HG02610 (cell line): ENCODE measurements around the gene QDPR.
"Not testable (repeated sequence)": the region's sequence is repeated elsewhere in the genome, so short reads cannot be mapped to it uniquely, and the experiment has no call there.

ENCODE experiments used
- ATAC-seq: cut with Tn5 transposase; IDR thresholded peaks from one replicate; pipeline ENCODE4 v1.9.1; 2021; ENCODE audit warnings: mild to moderate bottlenecking, moderate library complexity; ENCODE audit not compliant: unreplicated experiment

Gene QDPR

DNA sequence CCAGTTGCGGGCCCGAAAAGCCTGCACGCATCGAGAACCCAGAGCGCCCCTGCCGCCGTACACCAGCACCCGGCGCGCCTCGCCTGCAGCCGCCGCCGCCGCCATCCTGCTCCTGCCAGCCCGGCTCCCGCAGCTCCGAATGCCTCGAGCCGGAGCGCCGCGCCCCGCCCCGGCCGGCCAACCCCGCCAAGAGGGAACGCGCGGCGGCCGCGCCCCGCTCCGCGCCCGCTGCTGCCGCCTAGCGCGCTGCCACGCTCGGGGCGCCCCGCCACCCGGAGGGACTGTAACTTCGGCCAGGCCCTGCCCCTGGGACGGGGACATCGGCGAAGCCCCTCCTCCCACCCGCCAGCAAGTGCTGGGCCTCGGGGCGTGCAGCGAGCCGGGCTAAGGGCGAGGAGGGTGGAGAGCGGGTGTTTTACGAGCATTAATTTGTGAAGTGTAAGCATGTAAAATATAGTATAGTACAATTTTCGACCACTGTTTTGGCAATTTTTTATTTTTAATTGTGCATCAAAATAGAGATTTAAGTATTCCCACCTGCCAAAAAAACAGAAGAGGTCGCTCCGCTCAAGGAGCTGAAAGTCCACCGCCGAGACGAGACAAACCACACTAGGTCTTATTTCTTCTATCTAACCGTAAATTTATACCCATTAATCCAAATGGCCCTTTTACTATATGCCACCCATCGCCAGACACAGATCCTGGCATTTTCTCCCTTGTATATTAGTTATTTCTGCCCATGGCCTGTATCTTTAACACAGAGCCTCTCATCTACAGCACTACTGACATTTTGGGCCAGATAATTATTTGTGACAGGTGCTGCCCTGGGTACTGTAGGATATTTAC lies at the start of gene QDPR:
TSS of gene QDPR (minus strand) at position 141 of the 846 bp plus-strand sequence. CDS start at position 105, 36 bp downstream.
- ATAC-seq: peak; percentile 96

DNA sequence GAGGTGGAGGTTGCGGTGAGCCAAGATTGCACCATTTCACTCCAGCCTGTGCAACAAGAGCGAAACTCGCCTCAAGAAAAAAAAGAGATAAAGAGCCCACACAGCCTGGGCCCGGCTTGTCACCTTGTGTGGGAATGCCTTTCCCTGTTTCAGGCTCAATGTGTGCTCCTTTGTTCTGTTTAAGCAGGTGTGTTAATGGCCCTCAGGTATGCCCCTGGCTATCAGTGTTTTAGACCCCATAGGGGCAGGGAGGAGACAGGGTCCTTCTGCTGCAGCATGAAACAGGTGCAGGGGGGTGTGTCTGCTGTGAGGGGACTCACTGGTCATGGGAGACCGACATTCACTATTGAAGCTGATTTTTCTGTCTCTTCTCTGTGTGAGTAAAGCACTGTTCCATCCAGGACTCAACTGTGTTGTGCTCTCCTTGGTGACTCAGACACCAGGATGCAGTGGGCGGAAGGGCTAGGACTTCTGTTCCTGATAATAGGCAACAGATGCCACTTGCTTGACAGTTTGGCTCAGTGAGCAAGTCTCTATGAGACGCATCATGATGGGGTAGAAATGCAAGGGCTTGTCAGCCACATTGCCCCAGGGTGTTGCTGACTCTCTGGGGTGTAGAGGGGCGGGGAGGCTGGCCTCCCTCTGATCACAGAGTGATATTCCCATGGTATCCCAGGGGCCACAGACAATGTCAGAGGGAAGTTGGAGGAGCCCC lies 49.5 kb upstream of the QDPR start:
- no peak for ATAC-seq

DNA sequence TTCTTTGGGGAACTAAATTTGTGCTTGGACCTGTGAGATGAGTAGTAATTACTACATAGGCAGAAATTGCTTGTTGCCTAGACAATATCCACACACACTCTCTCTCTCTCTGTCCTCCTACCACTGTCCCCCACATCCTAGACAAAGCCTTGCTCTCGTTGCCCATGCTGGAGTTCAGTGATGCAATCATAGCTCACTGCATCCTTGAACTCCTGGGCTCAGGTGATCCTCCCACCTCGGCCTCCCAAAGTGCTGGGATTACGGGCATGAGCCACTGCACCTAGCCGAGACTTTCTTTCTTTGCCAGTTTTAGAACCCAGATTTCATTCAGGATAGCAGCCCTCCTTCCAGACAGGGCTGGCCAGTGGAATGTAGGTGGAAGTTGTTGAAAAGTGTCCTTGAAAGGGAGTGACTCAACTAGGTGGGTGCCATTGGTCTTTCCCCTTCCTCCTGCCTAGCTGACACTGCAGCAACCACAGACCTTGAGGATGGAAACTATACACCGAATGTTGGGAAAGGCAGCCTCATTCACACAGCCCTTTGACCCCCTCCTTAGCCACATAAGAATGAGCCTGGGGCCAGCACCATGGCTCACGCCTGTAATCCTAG lies 48.3 kb upstream of the QDPR start:
- no peak for ATAC-seq

DNA sequence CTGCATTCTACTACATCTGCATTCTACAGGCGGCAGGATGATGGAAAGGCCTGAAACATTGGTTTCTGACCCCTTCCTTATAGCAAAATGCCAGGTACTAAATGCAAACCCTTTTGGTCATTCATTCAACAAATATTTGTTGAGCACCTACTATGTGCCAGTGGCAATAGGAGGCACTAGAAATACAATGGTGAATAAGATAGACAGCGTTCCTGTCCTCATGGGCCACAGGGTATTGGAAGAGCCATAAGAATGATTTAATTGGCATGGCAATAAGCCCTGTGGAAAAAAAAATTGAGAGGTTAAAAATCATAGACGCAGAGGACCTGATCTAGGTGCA lies 47.8 kb upstream of the QDPR start:
- ATAC-seq: no peak

DNA sequence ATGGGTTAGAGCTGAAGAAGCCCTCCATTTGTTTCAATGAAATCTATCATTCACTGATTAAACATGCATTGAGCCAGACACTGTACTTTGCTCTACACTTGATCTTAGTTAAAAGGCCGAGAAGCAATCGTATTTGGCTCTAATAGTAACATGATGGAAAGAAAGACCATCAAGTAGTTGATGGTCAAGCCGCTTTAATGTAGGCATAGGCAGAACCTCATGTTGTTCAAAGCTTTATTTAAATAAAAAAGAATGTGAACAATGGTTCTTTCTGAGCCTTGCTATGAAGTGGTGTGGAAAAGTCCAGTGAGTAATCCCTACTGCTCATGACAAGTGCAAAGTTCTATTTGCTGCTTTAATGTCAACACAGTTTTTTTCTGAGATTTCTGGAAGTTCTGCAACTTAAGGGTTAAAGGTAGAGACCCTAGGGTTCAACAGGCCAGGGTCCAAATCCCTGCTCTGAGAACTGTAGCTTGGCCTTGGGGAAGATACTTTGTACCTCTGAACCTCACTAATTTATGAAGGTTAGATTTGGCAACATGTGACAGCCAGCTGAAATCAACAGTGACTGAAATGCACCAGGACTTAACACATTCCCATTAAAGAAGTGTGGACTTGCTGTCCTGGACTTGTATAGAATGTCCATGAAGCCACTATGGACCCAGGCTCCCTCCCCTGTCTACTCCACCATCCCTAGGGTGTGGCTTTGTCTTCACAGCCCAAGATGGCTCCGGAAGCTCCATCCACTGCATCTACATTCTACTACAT lies 47.2 kb upstream of the QDPR start:
- ATAC-seq: no peak

DNA sequence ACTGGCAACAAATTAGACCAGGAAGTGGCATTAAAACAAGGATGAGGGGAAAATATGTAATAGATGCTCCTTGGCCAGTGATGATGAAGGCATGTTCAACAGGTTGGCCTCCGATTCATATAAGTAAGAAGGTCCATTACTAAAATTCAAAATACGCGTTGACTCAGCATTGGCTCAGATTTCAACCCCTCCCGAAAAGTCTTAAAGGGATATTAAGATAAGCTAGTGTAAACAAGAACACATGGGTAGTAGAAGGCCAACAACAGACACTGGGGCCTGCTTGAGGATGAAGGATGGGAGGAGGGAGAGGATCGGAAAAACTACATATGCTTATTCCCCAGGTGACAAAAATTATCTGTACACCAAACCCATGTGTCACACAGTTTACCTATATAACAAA lies 46.0 kb upstream of the QDPR start:
- ATAC-seq: no peak

DNA sequence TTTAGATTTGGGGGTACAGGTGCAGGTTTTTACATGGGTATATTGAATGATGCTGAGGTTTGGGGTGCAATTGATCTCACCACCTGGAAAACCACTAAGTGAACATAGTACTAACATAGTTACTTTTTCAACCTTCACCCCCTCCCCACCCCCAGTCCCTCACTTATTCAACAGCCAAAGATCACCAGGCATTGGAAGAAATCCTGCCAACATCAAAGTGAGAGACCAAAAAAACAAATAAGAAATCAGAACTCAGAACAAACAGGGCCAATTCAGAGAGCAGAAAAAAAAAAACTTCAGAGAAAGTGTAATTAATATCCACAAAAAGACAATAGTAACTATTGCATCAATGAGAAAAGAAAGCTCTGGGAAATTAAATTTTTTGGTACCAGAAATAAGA lies 44.6 kb upstream of the QDPR start:
- no peak for ATAC-seq

DNA sequence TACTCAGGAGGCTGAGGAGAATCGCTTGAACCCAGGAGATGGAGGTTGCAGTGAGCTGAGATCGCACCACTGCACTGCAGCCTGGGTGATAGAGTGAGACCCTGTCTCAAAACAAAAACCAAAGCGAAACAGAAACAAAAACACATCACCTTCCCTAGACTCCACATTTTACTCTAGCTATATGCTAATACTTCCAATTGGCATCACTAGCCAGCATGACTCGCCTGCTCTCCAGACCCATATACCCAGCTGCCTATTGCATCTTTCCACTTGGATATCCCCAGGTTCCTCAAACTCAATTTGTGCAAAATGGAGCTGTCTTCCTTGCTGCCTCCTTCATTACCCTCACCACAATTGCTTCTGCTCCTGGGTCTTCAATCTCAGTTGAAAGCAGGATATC lies 42.7 kb upstream of the QDPR start:
- no peak for ATAC-seq

DNA sequence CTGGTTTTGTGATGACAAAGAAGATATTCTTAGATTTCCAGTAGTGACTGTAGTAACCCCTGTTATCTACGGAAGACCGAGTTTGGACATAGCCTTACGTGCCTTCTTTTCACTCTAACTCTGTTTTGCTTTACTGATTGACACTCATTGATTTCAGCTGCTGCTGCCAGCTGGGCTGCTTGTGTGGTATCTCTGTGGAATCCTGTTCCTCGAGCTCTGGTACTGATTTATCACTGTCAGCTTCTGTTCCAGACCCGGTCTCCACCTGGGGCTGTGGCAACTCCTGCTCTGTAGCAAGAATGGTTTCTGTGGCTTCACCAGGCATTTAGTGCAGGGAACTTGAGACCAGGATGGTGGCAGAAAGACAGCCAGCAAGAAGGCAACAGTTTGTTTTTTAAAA lies 40.5 kb upstream of the QDPR start:
- ATAC-seq: no peak

DNA sequence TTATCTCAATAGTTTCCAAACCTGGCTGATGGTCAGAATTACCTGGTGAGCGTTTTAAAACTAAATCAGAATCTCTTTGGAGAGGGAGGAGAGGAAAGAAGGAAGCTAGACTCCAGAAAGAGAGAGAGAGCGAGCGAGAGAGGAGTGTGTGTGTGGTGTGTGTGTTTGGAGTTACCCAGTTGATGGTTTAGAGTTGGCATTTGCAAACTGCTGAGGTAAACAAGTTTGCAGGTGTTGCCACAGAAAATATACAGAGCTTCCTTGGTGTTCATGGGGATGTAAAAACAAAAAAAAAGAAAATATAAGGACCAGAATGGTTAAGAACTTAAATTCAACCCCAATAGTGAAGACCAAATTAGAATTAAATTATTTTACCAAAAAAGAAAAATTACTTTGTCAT lies 38.7 kb upstream of the QDPR start:
- ATAC-seq: no peak

DNA sequence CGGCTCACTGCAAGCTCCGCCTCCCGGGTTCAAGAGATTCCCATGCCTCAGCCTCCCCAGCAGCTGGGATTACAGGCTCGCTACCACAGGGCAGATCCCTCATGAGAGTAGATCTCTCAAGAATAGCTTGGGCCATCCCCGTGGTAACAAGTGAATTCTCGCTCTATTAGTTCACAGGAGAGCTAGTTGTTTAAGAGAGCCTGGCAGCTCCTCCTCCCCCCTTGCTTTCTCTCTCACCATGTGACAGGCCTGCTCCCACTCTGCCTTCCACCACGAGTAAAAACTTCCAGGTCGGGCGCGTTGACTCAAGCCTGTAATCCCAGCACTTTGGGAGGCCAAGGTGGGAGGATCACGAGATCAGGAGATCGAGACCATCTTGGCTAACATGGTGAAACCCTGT lies 34.8 kb upstream of the QDPR start:
- ATAC-seq: no peak

DNA sequence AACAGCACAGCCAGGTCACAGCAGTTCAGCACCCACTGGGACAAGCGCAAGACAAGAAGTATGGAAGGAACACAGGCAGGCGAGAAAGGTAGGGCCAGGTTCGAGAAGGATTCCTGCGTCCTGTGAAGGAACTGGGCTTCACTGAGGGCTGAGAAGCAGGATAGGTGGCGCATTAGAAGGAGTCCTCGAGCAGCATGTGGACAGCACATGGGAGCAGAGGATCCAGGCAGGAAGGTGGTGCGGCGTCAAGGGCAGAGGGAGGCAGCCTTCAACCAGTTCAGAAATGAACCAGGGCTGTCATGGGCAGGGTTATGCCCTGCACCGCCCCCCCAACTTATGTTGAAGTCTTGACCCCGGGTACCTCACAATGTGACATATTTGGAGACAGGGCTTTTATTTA lies 34.3 kb upstream of the QDPR start:
- no peak for ATAC-seq

DNA sequence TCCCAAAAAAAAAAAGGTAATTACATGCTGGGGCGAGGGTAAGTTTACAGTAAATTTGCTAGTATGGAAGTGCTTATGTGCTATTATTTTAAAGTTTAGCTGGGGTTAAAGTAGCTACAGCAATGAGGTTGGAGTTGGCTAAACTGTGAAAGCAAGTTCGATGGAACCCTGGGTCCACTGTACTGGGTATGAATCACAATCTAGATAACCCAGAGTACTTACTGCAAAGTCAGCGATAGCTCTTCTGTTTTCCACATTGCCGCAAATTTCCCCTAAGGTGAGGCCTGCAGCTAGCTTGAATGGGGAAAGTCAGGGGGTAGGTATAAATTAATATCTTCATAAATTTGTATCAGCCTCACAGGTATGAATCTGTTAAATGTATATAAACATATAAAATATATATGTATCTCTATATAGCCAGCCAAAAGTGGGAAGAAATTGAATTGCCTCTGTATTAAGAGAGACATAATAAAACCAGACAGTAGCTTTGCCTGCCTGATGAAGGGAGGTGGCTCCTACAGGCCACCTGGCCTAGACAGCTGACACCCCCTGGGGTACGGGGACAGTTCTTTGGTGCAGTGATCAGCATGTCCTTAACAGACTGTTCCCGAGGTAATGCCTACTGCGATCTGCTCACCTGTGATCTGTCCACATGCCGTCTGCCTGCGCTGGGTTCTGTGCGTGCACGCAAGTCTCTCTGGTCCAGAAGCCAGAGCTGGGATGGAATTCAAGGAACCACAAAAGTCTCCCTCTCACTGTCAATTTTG lies 33.7 kb upstream of the QDPR start:
- no peak for ATAC-seq

DNA sequence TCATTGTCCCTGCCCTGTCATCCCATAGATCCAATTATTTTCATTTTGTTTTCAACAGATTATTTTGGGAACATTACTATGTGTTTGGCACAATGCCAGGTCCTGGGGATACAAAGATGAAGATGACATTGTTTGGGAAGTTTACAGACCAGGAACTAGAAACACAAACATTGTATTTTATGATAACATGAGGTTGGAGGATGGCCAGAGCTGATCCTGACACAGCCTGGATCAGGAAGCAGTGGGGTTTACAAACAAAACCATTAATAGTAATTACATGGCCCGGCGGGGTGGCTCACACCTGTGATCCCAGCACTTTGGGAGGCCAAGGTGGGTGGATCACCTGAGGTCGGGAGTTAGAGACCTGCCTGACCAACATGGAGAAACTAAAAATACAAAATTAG lies 32.9 kb upstream of the QDPR start:
- no peak for ATAC-seq

DNA sequence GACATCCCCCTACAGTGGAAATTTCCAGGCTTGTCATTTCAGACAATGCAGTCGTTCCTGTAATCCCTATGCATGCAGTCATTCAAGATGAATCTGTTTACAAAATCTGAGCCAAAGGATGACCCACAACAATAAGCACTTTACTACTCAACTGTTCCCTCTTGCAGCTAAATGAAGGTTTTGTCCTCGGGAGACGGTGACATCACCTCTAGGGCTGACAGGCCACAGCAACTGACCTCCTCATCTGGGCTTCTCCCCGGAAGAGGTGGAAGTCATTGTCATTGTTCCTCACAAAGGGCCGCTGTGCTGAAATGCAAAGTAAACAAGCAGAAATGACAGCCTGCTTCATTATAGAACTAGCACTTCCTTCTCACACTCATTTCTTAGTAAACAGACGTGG lies 32.3 kb upstream of the QDPR start:
- ATAC-seq: no peak

DNA sequence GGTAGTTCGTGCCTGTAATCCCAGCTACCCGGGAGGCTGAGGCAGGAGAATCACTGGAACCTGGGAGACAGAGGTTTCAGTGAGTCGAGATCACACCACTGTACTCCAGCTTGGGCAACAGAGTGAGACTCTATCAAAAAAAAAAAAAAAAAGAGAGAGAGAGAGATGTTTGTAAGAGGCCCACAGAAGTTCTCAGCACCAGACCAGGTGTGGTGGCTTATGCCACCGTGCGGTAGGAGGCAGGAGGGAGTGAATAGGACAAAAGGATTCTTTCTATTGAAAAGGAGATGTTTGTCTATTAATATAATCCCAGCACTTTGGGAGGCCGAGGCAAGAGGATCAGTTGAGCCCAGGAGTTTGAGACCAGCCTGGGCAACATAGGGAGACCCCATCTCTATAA lies 25.2 kb upstream of the QDPR start:
- not testable (repeated sequence) for ATAC-seq

DNA sequence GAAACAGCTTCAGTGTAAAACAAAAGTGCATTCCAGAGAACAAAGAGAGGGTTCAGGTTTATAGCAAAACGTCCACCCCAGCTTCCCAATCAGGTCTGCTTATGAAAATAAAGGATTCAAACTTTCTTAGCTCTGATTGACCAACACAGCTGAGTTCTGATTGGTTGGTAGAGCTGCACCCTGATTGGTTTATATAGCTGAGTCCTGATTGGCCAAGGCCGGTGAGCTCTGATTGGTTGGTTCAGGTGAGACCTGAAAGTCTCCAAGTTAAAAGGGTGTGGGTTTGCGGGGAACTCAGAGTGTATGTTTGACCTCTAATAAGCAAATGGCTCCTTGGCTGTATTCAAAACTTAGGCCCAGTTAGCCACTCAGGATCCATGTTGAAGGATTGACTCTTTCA lies 24.0 kb upstream of the QDPR start:
- ATAC-seq: no peak

DNA sequence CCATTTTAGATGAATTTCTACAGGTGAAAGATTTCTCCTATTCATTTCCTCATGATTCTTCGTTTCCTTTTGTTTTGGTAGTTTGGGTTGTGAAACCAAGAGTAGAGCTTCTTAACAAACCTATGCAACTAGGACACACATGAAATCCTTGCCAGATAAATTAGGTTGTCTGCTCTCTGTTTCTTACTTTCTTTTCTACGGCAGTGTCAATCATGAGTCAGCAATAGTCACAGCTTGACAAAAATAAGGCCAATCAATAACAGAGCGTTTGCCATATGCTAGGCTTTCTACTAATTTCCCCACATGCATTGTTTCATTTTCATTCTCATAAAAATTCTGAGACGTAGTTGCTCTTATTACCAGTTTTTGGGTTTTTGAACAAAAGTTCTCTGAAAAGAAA lies 23.4 kb upstream of the QDPR start:
- no peak for ATAC-seq

DNA sequence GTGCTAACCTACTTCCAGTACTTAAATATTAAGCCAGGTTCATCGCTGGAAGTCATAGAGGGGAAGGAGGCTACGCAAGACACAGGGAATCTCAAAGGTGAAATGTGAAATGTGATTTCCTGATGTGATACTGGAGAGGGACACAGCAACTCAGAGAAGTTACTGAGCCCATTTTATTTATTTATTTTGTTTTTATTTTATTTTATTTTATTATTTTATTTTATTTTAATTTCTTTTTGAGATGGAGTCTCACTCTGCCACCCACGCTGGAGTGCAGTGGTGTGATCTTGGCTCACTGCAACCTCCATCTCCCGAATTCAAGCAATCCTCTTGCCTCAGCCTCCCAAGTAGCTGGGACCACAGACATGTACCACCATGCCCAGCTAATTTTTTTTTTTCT lies 22.8 kb upstream of the QDPR start:
- ATAC-seq: no peak

DNA sequence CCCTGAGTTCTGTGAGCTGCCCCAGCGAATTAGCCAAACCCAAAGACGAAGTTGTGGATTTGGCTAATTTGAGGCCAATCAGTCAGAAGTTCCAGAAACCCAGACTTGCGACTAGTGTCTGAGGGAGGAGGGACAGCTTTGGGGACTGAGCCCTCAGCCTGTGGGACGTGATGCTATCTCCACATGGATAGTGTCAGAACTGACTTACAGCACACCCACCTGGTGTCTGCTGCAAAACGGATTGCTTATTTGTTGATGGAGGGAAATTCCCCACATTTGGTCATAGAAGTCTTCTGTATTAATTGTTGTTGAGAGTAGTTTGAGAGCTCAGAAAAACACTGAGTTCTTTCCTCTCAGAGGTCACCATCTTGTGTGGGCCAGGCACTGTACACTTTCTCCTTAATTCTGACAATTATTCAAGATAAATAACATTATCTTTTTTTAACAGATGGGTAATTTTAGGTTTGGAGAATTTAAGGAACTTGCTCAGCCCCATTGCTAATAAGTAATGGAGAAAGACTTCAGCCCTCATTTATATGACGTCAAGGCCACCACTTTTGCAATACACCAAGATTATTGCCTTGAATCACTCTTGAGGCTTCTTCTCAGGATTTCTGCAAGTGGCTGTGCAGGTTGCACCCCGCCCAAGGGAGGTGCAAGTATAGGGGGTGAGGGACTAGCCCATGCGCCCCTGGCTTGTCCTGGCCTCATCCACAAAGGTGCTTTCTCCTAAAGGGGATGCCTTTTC lies 19.8 kb upstream of the QDPR start:
- ATAC-seq: no peak
